Measurements from ENCODE around the gene KLK1.

DNA sequence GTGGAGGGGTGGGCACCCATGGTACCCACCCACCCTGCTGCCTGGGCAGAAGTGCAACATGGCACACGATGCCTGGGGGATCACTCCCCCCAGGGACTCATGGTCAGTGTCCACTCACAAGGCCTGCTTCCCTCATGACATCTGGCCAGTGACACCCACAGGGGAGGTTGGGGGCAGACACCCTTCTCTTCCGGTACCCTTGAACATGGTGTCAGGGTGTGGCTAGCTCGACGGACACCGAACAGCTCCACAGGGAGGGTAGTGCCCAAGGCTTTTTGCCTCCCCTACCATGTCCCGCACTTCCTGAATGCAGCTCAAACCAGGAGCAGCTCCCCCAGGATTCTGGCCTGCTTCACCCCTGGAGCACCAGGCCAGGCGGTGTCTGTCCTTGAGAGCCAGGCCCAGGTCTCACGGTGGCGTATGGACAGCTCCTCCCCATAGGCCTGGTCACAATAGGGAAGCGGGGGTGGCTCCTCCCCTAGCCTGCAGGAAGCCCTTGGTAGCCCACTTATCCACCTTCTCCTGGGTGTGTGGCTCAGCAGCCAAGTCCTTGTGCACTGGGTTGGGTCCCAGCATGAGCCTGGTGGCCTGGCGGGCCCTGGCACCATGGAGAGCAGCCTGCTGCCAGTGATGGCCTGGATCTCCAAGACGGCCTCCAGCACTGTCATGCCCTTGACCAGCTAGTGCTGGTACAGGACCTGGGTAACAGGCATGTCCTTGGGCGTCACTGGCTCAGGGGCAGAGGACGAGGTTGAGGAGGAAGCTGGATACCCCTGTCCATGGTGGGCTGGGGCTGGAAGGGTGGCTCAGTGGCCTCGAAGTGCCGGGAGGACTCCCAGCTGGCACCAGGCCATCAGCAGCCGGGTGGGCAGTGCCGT is 25.6 kb downstream of the KLK1 start:
- TF ChIP-seq, protein P1, sequence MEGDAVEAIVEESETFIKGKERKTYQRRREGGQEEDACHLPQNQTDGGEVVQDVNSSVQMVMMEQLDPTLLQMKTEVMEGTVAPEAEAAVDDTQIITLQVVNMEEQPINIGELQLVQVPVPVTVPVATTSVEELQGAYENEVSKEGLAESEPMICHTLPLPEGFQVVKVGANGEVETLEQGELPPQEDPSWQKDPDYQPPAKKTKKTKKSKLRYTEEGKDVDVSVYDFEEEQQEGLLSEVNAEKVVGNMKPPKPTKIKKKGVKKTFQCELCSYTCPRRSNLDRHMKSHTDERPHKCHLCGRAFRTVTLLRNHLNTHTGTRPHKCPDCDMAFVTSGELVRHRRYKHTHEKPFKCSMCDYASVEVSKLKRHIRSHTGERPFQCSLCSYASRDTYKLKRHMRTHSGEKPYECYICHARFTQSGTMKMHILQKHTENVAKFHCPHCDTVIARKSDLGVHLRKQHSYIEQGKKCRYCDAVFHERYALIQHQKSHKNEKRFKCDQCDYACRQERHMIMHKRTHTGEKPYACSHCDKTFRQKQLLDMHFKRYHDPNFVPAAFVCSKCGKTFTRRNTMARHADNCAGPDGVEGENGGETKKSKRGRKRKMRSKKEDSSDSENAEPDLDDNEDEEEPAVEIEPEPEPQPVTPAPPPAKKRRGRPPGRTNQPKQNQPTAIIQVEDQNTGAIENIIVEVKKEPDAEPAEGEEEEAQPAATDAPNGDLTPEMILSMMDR (IDR thresholded peaks at IDR 0.05) = no peak
- no peak for TF ChIP-seq POLR2A (IDR thresholded peaks at IDR 0.05)

Measured in esophagus squamous epithelium (tissue), 4 donors.